ENCODE measurements around the gene CMIP.

Gene CMIP

DNA sequence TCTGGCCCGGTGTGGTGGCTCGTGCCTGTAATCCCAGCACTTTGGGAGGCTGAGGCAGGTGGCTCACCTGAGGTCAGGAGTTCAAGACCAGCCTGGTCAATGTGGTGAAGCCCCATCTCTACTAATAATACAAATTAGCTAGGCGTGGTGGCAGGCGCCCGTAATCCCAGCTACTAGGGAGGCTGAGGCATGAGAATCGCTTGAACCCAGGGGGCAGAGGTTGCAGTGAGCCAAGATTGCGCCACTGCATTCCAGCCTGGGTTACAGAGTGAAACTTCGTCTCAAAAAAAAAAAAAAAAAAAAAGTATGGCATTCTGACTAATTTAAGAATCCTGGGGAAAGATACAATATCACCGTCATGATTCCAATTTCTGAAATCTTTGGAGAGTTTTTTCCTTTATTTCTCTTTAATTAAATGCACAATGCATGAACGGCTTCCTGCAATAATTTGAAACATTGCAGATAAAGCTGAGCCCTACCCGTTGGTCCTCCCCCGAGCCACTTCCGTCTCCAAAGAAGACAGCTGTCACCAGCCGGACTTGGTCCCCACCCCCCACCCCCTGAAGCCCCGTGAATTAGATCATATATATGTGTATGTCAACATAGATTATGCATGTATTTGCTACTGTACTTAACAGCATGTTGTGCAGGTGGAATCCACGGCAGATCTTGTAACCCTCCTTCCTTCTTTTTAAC is 191.8 kb downstream of the CMIP start:
- H3K36me3 ChIP-seq: peaks cover 4% of the 10 kb centered on the region
- H3K9me3 ChIP-seq: no peaks in the 10 kb centered on the region
- no peaks in the 10 kb centered on the region for H3K27me3 ChIP-seq
- TF ChIP-seq, protein P1, sequence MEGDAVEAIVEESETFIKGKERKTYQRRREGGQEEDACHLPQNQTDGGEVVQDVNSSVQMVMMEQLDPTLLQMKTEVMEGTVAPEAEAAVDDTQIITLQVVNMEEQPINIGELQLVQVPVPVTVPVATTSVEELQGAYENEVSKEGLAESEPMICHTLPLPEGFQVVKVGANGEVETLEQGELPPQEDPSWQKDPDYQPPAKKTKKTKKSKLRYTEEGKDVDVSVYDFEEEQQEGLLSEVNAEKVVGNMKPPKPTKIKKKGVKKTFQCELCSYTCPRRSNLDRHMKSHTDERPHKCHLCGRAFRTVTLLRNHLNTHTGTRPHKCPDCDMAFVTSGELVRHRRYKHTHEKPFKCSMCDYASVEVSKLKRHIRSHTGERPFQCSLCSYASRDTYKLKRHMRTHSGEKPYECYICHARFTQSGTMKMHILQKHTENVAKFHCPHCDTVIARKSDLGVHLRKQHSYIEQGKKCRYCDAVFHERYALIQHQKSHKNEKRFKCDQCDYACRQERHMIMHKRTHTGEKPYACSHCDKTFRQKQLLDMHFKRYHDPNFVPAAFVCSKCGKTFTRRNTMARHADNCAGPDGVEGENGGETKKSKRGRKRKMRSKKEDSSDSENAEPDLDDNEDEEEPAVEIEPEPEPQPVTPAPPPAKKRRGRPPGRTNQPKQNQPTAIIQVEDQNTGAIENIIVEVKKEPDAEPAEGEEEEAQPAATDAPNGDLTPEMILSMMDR (IDR thresholded peaks at IDR 0.05): no peak
- peak overlapping the region; percentile 51 for H3K27ac ChIP-seq
- peaks cover 29 to 30% of the 10 kb centered on the region in 2 experiments for H3K4me1 ChIP-seq (ENCODE audit: control insufficient read depth in 1 of 2, insufficient read depth in 1 of 2, low read depth in 1 of 2, low read length in 1 of 2)
- no peak overlapping the region for H3K4me3 ChIP-seq (ENCODE audit: low read depth in 1 of 2, low read length in 1 of 2)

DNA sequence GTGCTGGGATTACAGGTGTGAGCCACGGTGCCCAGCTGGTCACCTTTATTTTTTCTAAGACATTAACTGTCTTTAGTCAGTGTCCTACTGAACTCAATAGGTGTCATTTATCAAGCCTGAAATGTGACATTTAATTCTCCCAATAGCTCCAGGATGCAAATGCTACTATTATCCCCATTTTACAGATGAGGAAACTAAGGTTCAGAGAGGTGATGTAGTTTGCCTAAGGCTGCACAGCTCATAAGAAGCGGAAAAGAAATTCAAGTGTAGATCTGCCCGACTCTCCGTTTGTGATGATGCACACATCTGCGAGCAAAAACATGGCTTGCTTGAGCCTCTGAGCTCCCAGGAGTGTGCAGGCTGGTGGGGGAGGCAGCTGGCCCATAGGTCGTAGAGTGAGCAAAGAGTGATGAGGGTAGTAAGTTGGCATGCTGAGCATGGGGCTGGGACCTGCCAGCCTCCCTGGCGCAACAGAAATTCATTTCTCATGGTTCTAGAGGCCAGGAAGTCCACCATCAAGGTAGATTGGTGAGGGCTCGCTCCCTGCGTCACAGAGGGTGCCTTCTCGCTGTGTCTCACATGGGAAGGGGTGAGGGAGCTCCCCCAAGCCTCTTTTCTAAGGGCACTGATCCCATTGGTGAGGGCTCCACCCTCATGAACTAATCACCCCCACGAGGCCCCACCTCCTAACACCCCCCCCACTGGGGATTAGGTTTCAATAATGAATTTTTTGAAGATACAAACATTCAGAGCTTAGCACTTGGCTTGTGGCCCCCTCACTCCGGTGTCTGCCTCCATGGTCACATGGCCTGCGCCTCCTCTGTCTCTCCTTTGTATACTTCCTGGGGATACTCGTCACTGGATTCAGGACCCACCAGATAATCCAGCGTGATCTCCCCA is 193.0 kb downstream of the CMIP start:
- Histone ChIP-seq H3K4me3 (ENCODE audit: low read depth in 1 of 2, low read length in 1 of 2) (no peak overlapping the region), H3K36me3 (peaks cover 14% of the 10 kb centered on the region), H3K27me3 (no peaks in the 10 kb centered on the region), H3K4me1 (ENCODE audit: control insufficient read depth in 1 of 2, insufficient read depth in 1 of 2, low read depth in 1 of 2, low read length in 1 of 2) (peaks cover 22 to 25% of the 10 kb centered on the region in 2 experiments), H3K9me3 (no peaks in the 10 kb centered on the region), H3K27ac (no peak overlapping the region)
- TF ChIP-seq, protein P1 (IDR thresholded peaks at IDR 0.05): no peak

DNA sequence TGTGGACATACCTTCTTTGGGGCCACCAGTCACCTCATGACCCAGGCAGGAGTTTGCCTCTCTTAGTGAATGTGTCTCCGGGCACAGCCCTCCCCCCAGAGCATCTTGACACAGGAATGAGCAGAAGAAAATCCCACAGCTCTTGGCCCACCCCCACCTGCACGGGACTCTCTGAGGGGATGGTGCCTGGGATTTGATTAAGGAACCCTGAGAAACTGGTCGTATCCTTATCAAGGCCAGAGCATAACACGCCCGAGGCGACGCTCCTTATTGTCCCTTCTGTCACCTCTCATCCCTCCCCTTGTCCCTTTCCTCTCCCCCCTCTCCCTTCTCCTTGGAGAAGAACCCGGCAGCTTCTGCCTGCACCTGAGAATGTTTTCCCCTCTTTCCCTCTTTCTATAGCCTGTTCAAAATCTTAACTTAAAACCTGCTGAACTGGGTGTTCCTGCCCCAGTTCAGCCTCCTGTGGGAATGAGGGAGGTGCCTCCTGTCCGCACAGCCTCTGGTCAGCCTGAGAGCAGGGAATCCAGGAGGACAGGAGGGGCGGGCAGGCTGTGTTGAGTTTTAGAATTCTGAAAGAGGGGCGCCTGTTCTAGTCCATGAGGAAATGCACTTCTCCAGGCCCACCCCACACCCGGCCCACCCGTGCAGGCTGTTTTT is 193.8 kb downstream of the CMIP start:
- no peak overlapping the region for H3K4me3 ChIP-seq (ENCODE audit: low read depth in 1 of 2, low read length in 1 of 2)
- H3K27me3 ChIP-seq: no peaks in the 10 kb centered on the region
- H3K27ac ChIP-seq: no peak overlapping the region
- H3K36me3 ChIP-seq: peaks cover 14% of the 10 kb centered on the region
- H3K9me3 ChIP-seq: no peaks in the 10 kb centered on the region
- peaks cover 18 to 24% of the 10 kb centered on the region in 2 experiments for H3K4me1 ChIP-seq (ENCODE audit: control insufficient read depth in 1 of 2, insufficient read depth in 1 of 2, low read depth in 1 of 2, low read length in 1 of 2)
- TF ChIP-seq, protein P1 (IDR thresholded peaks at IDR 0.05): no peak

DNA sequence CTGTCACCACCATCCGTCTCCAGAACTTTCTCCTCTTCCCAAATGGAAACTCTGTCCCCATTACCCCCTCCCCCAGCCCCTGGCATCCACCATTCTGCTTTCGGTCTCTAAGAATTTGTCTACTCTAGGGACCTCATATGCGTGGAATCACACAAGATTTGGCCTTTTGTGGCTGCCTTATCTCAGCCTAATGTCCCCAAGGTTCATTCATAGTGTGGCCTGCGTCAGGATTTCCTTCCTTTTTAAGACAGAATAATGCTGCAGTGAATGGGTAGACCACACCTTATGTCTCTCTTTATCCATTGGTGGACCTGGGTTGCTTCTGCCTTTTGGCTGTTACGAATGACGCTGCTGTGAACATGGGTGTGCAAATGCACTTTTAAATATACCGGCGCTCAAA is 194.7 kb downstream of the CMIP start:
- peaks cover 14 to 22% of the 10 kb centered on the region in 2 experiments for H3K4me1 ChIP-seq (ENCODE audit: control insufficient read depth in 1 of 2, insufficient read depth in 1 of 2, low read depth in 1 of 2, low read length in 1 of 2)
- no peak overlapping the region for H3K27ac ChIP-seq
- TF ChIP-seq, protein P1 (IDR thresholded peaks at IDR 0.05): no peak
- no peak overlapping the region for H3K4me3 ChIP-seq (ENCODE audit: low read depth in 1 of 2, low read length in 1 of 2)
- peaks cover 14% of the 10 kb centered on the region for H3K36me3 ChIP-seq
- H3K27me3 ChIP-seq: no peaks in the 10 kb centered on the region
- no peaks in the 10 kb centered on the region for H3K9me3 ChIP-seq

DNA sequence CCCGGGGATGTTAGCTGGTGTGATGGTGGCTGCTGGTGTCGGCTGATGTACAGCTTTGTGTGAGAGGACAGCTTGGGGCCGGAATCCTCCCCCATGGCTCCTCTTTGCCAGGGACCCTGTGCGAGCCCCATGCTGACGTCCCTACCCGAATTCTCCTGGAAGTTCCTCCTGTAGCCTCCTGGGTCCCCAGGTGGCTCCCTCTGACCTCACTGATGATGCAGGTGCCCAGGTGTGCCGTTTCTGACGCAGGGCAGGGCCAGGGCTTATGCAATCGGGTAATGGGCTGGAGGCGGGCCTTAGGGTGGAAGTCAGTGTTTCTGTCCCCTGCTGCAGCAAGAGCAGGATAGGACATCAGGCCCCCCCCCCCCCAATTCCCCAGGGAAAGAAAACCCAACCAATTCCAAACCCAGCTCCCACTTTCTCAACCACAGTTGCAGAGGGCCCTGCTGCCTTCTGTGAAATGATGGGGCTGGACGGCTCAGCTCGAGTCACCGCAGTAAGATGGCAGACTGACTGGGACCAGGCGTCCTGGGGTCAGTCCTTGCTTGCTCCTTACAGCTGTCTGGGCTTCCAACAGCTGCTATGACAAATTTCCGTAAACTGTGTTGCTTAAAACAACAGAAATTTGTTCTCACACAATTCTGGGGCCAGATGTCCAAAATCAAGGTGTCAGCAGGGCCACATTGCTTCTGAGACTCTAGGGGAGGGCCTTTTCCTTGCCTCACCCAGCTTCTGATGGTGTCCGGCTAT is 195.5 kb downstream of the CMIP start:
- Histone ChIP-seq H3K36me3 (peaks cover 20% of the 10 kb centered on the region), H3K27me3 (no peaks in the 10 kb centered on the region), H3K27ac (no peak overlapping the region), H3K4me1 (ENCODE audit: control insufficient read depth in 1 of 2, insufficient read depth in 1 of 2, low read depth in 1 of 2, low read length in 1 of 2) (peaks cover 14 to 18% of the 10 kb centered on the region in 2 experiments), H3K4me3 (ENCODE audit: low read depth in 1 of 2, low read length in 1 of 2) (no peak overlapping the region), H3K9me3 (no peaks in the 10 kb centered on the region)
- TF ChIP-seq, protein P1 (IDR thresholded peaks at IDR 0.05): no peak
